Measurements from ENCODE around the gene GOT1.

Gene GOT1

DNA sequence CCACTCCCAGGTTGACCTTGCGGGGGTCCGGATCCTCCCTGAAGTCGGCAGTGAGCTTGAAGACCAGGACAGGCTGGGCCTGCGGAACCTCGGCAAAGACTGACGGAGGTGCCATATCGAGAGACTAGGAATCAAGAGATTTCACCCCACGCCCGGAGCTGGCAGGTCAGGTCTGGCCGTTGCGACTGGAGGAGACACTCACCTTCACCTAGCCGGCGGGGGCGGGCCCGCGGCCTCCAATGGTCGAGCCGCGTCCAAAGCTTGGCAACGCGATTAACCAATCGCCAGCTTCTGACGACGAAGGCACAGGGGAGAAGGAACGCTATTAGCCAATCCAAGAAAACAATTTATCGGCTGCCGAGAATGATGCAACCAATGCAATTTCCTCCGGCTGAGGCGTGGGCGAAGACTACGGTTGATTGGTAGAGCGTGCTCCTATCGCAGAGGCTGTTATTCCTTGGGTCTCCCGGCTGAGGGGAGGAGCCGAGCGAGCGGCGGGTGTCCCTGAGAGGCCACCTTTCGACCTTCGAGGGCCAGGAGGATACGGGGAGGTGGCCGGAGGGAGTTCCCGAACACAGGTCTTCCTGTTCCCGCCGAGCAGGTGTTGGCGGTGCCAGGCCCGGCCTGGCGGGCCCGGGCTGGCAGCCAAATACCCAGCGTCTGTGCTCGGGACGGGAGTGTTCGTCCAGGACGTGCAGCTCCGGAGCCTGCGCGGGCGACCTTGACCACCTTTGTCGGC, at the start of gene GOT1:
GOT1 (minus strand) TSS at position 174 of the 739 bp plus-strand sequence; CDS start at position 115, 59 bp downstream.
- peak; percentile 96 for DNase-seq

DNA sequence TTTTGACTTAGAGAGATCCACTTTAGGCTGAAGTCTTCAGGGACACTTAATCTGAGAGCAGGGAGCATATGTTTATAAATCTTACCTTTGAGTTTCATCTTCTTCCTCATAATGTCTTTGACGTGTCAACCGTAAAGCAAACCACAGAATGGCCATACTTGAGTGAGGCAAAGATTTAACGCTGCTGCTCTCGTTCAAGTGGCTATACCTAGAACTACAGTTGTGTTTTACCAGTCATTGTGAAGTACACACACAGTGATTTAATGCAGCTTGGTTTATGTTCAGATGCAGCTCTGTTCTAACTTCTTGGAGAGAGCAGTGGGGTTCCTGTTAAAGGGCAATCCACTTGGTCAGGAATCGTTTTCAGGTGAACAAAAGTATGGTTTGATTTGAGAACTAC, 39.9 kb upstream of the GOT1 start:
- no peak for DNase-seq

DNA sequence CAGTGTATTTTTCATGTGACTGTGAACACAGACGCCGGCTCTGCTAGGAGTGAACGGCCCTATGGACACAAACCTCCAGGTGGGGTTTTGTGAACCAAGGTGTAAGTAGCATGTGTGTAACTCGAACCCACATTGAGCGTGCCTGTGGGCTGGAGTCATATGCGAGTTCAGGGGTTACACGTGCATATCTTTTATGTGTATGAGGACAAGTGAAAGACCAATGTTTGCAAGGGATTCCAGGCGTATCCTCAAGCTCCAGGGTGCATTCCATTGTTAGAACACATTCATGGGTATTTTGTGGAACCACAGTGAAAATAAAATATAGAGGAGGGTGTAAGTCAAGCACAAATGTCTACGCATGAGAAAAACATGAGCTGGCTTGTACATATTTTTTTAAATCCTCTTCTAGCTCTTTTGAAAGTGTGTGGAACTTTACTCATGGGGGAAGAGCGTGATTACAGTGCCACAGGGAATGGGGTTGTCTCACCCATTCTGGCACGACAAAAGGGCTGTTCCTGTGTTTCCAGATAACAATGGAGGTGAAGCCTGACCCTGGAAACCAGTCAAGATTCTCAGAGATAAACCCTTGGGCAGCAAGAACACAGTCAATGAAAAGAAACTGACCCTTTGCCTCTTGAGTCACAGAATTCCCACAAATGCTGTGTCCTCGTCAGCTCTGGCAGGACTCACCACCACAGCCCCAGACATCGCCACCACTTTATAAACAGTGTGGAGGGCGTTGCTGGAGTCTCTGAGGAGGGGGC, 37.0 kb upstream of the GOT1 start:
- no peak for DNase-seq

DNA sequence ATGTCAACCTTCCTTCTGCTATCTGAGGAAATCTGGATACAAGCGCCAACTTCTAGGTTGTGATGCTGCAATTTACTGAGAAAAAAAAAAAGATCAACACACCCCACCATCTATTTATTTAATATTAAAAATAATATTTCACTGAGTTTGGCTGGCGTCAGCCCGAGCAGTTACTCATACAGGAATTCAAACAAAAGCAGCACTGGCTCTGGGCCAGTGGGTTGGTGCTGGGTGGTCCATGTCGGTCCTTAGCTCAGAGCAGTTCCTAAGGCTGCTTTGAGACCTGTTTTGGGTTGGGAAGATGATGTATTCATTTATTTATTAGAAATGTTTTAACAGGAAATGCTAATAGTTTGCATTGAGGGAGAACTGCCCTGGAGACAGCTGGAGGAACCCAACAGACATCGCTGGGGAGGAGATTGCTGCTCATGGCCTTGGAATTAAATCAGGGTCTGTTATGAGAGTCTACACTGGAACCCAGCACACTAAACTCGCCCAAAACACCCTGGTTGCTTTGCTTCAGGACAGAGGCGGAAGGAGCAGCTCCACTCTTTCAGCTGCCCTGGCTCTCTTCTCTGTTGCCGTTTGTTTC, 36.3 kb upstream of the GOT1 start:
- DNase-seq = no peak

DNA sequence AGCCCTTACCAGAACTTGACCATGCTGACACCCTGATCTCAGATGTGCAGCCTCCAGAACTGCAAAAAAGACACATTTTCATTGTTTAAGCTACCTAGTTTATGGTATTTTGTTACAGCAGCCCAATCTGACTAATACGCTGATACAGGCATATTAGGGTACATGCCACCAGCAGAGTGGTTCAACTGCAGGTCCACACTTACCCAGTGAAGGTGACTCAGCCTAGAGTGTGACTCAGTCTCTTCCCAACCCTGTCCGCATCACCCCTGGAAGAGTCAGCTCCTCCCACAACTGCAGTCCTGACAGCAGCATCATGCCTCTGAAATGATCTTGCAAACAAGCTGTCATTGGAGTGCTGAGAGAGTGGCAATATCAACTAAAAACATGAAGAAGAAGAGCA, 30.8 kb upstream of the GOT1 start:
- no peak for DNase-seq

DNA sequence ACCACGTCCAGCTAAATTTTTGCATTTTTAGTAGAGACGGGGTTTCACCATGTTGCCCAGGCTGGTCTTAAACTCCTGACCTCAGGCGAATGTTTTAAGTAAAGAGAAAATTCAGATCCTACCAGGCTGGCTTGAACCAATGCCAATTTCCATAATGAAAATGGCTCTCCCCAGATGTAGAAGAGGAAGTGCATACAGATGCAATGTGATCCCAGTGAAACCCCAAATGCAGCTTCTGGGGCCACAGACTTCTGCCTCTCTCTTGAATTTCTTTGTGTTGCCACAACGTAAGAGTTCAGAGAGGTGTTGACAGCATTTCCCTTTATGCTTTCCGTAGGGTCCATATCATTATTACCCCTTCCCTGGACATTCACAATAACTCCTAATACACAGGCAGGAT, 29.6 kb upstream of the GOT1 start:
- DNase-seq = no peak

DNA sequence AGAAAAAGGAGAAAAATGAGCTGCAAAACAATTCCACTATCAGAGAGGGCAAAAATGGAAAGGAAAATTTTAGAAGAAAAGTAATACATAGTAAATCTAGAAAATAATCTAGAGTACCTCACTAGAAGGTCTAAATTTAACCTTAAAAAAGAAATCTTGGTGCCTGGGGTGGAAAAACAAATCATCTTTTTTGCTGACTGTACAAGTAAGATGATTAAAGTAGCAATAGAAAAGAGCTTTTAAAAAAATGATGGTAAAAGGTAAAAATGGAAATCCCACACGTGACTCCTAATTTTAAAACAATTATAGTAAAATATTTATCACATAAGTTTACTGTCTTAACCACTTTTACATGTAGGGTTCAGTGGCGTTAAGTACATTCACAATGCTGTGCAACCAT, 28.8 kb upstream of the GOT1 start:
- no peak for DNase-seq

DNA sequence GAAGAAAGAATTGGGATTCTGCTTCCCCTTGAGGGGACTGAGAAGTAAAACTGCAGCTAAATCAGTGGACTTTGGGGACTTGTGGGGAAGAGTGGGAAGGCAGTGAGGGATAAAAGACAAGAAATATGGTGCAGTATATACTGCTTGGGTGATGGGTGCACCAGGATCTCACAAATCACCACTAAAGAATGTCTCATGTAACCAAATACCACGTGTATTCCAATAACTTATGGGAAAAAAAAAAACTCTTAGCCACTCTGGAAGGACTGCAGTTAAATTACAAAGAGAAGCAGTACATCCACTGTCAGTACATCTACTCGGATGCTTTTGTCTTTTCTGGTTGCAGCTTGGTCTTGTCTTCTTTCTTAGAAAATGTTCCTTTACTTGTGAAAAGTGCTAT, 27.4 kb upstream of the GOT1 start:
- no peak for DNase-seq

DNA sequence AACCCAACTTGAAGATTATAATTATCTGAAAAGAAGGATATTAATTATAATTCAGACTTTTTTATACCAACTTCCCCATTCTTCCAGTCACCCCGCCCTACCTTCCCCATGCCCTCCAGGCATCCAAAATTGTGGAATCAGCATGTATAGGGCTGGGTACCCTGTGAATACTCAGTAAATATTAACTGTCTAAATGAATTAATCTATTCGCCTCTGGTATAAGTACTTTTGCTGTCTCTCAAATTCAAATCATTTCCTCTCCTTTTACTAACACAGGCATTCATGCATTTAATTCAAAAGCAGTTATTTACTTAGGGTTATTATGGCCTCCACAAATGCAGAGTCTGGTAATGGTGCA, 26.5 kb upstream of the GOT1 start:
- no peak for DNase-seq

DNA sequence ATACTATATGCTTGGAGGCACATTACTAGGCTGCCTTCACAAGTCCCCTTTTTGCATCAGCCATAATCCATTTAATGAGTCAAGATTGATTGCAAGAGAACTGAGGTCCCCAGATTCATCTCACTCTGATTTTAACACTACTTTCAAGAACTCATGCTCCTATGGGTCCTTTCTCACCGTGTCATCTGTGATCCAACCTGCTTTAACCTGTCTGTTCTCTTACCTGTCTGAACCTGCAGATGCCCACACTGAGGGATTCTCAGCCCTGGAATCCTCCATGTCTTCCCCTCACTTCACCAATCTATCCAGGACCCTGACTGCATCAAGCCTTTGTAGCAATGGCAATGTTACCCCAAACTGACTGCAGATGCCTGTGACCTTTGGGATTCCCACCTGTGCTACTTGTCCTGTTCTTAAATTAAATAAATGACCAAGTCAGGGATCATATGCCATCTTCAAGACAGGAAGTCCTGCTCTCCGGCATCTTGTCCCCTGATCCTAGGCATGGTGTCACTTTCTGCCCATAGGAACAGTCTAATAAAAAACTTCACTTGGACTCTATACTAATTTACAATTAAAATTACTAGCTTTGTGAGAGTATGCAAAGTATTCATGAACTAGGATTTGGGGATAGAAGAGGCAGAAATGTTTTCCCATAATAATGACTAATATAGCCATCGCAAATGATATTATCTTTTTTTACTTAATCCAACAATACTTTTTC, 25.9 kb upstream of the GOT1 start:
- DNase-seq = no peak

DNA sequence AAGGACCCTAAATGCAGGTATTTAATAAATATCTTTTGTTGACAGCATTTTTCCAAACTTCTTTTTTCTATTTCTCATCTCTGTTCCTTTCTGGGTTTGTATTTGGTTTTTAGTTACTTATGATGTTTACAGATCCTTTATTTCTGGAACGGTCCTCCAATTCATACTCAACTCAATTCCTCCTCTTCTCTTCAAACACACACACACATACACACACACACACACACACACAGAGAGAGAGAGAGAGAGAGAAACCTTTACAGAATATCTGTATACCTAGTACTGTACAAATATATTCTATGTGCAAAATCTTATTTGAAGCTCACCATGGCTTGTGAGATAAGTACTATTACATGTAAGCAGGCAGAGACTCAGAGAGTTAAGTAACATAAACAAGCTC, 21.6 kb upstream of the GOT1 start:
- no peak for DNase-seq

DNA sequence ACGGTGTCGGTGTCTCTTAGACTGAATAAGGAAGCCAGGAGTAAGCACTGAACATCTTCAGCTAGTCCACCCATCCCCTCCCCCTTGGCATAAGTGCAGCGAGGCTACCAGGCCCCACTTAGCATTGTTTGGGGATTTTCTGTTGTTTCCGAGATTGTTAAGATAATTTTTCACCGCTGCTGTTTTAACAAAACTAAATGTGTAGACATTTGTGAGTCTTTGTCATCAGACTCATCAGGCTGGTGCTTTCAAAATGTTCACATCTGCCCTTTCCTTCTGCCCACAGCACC, 21.0 kb upstream of the GOT1 start:
- no peak for DNase-seq

DNA sequence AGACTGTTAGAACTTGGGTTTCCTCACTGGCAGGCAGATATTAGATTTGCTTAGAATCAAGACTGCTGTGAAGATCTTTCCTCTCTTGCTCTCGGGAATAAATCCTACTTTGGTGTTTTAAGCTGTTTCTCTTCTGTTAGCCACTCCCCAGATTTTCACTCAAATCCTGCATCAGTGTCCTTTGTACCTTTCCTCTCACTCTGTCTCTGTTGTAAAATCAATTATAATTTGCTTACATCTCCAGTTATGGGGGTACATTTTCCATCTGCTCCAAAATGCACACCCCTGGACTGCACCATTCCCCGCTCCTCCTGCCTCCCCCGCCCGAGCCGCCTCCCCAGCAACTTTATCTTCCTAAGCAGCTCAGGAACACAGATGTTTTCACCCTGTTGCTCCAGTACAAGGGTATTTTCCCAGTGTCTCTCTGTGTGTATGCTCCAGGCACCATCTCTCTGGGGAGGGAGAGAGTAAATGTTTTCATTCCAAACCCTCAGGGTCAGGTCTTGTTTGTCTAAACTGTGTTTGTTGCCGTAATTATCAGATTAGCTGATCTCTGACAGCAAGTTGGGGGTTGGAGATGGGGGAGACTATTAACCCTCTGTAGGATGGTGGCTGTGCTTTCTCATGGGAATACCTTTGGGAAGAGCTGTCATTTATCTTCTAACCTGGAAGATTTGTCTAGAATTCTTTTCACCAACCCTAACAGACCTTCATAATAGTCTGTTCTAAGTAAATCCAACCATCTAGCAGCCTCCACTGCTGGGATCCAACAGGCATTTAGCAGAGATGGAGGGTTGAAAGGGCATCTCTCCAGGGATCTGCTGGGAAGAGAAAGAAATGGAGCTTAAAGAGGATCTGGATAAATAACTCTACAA, 20.4 kb upstream of the GOT1 start:
- DNase-seq = no peak

DNA sequence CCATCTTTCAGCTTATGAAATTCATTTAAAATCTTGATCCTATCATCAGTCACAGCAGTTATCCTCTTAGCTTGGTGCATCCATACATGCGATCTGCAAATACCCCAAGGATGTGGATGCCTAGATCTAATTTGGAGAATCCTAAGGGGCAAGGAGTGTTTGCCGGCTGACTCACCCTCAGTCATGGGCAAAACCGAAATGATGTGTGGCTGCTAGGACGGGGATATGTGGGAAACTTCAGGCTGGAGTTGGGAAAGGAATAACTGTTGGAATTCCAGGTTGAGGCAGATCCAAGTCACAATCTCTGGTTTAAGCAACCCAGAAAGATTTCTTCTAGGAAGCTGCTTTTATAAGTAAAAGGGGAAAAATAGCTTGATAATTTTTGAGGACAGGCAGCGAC, 19.7 kb upstream of the GOT1 start:
- no peak for DNase-seq

DNA sequence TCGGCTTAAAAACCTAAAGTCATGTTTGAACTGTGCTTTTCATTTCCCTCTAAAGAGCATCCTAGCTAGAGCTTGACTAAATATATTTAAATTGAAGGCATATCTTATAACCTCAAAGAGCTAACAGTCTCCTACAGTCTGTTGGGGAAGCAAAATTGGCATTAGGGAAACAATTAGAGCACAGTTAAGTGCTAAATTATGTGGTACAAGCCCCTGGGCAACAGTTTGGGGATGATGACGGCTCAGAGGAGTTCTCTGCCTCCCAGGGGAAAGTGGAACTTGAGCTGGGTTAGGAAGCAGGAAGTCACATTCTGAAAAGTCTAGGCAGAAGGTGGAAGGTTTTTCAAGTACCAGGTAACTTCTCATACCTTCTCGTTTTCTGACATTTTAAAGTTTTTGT, 18.6 kb upstream of the GOT1 start:
- DNase-seq = no peak

DNA sequence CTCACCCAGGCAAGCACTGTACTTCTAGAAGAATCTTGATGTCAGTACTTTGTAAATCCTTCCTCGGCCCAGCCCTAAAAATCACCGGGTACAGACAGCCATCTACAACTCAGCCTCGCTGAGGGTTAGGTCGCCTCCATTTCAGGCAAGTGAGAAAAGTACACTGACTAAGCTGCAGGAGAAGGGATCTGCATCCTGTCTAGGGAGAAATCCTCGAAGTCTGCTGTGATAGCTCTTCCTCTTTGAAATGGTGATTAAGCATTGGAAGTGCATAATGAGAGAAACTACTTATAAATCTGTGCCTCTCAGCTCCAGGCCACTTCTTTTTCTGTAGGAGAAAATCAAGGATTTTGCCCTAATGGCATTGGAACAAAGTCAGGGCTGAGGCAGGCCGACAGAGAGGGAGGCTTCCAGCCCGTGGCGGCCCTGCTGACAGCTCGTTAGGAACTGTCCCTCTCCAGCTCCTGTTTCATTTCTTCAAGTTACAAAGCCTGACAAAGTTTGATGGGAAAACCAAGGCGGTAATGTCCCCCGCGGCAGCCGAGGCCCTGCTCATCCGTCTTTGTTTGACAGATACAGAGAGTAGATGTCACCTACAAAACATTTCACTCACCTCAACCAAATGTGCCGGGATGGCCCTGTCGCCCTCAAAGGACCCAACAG, 14.1 kb upstream of the GOT1 start:
- no peak for DNase-seq

DNA sequence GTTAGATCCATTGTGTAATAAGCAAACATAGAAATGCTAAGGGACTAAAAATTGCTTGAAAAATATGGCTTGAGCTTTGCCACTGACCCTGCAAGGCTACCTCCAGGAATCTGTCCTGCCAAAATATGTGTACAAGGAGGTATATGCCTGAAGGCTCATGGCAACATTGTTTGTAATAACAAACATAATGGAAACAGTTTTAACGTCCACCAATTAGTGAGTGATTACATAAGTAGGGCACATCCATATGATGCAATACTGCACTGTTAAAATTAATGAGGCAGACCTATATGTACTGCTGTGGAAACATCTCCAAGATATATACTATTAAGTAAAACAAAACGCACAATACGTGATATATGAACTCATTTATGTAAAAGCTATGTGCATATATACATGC, 13.1 kb upstream of the GOT1 start:
- DNase-seq = no peak

DNA sequence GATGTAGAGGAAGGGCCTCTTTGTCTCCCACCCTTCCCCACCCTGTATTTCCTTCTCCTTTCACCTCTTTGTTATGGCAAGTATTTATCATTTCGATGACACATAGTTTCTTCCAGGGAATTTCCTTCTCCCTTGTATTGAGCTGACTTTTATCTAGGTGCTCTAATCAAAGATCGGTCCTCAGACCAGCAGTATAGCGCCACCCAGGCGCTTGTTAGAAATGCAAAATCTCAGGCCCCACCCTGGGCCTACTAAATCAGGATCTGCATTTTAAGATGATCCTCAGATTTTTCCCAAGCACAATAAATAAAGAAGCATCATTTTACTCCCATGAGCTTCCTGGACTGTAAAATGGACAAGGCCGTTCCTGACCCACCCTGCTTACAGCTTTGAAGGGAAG, 12.0 kb upstream of the GOT1 start:
- DNase-seq = no peak

DNA sequence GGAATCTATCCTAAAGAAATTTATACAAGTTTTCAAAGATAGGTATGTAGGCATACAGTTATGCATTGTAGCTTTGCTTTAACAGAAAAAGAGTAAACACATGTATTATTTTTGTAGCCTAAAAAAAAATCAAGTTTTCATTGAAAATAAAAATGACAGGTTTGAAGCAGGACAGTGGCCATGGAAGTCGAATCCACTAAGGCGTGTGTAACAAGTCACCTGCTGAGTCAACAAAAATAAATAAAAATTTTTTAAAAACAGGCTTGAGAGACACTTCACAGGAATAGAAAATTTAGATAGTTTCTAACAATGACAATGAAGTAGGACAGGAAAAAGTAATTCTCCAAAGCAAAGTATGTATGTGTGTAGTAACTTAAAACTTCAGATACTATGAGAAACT, 8.5 kb upstream of the GOT1 start:
- DNase-seq = no peak

DNA sequence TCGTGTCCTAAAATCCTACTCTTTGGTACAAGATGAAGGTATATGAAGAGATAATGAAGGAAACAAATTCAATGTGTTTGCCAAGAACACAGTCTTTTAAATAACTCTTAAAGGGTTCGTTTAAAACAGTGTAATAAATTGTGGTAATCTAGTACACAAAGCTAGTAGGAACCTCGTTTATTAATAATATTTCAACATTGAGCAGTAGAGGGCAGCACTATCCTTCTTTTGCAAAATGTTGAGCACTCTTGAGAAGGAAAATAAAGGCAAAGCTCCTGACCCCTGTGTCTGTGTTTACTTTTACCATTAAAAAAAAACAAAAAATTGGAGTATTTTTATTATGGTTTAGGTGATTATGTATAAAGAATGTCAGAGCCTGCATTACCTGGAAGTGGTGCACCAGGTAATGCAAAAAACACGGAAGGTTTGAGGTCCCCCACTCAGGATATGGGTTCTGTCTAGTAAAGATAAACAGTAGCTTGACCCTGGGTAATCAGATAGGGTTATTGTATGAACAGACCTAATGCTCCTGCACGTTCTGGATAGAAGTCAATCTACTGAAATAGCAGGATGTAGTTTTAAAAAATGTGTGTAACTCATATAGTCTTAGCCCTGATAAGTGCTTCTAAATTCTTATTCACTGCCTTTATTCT, 5.7 kb upstream of the GOT1 start:
- DNase-seq = peak in 1 of 2 donors; percentile 52

DNA sequence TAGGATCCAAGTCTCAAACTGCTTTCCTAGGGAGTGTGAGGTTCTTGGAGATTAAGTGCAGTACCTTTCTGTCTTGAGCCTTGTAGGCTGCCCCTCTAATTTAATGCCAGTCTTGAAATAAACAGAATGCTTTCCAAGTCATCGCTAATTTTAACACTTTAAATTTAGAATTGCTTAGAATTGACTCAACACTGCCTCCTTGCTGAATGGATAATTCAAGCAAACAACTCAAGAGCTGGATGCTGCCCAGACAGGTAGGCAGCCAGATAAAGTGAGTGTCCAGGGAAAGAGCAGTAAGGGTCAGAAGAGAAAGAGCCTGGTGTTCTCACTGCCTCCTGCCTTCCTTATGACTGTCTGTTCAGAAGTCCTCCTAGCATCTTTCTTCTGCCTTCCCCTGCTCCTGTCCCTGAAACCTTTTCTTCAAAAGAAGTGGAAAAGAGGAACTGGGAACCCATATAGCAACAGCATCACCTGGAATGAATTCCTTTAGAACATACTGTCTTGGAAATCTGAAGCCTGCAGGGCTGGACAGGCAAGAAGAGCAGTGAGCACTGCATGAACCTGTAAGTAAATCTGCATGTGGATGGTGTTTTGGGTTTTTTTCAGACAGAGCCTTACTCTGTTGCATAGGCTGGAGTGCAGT, 3.1 kb upstream of the GOT1 start:
- DNase-seq = no peak
